ENCODE measurements around the gene ATL1.
"Not testable (repeated sequence)": the region's sequence is repeated elsewhere in the genome, so short reads cannot be mapped to it uniquely, and the experiment has no call there.

ATL1 gene

DNA sequence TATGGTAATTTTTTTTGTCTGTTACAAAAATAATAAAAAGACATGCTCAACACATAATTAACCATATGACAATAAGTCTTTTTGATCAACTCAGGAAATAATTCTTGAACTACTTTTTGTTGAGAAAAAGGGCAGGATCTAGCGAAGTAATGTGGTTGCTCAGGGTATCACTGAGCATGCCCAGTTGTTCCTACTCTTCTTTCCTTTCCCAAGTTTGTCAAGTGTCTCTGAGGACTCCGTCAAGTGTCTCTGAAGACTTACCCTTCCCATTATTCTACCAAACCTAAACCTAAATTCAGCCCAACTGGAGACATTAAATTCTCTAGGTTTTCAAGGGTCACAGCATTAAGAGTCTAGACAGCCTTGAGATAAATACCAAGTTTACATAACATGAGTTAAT lies 104.6 kb downstream of the ATL1 start:
- not testable (repeated sequence) for DNase-seq

DNA sequence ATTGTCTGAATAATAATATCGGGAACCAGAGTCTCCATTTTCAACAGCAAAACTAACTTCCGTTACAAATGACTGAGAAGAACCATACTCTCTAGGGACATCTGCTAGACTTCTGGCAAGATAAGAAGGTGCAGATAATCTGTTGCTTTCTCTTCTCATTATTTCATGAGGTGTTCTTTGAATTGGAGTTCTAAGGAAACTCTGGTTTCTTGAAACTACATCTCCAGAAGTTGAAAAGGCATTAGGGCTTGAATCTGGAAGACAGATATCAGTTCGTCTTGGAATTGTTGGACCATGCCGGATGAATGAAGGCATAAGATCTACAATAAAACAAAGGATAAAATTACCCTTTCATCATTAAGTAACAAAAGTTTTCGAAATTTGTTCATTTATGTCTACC lies 105.4 kb downstream of the ATL1 start:
- not testable (repeated sequence) for DNase-seq

DNA sequence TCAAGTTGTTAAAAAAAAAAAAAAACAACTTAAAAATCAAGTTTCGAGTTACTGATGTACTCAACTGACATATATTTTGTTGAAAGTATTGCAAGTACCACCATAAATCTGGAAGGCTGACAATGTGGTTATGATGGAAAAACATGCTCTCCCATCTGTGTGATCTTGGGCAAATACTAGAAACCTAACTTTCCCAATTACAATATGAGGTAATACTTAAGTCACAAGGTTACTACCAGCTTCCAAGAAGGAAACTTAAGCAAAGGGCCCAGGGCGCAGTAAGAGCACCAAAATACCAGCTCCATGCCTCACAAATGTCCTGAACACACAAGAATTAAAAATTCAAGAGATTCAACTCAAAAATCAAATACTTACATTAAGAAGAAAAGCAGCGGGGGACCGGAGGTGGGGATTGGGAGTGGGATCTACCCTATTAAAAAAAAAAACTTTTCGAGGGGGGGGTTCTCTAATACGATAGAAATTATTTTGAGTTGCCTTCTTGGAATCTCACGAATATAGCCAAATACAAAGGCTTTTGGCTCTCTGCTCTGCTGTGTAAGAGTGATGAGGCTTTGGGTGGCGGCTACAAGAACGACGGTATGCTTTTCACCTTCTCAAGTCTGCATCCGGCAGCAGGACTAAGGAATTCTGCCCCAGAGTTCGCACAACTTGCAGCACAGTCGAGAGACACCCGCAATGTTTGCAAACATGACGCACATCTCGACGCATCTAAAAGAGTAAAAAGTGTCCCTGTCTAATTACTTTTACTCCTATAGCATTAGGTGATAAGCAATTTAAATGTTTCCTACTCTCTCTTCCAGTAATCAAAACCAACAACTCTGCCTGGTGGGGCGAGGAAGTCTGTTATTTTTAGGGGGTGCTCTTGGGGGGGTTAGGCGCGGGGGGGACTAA lies 107.1 kb downstream of the ATL1 start:
- DNase-seq, result no peak

DNA sequence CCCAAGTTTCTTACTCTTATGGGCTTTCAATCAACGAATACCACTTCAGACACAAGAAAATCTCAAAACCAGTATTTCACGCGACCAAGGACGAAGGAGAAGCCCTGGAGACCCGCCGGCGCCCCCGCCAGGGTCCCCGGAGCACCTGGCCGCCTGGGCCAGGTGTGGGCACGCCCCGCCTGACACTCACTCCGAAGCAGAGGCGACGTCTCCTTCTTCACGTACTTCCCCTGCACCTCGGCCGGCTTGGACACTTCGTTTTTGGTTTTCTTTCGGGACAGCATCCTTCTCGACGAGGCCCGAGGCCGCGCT lies 107.7 kb downstream of the ATL1 start:
- DNase-seq, result no peak

DNA sequence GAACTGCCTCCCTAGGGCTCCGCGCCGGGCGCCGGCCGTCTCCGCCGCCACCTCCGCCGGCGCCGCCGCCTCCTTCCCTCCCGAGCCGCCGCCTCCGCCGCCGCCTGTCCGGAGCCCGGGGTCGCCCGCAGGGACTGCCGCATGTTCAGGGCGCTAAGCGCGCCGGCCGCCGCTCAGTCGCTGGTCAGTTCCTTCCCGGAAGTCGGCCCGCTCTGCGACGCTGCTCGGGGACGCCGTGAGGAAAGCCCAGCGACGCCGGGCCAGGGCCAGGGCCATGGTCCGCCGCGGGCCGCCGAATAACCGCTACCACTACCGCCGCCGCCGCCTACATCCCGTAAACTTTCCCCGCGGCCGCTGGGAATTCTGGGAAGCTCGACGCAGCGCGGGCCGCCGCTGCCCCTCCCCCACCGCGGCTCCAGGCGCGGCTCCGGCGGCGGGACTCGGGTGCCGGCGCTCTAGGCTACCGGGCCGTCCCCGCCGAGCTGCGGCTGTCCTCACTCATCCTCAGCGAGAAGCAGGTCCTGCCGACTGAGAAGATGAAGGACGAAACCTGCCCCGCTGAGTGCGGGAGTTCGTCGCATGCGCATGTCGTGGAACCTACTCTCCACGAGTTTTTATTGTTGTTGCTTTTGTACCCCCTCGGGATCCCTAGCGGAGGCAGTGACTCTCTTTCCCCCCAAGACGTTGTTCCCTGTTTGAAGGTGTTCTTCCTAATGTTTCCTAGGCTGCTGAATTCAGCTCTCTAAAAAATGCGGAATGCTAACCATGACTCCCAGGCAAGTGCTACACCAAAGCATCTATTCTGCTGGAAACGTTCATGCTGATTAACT lies 108.3 kb downstream of the ATL1 start, which contains the start of gene SAV1:
Gene SAV1 (minus strand): TSS at position 311 of the 830 bp plus-strand sequence. CDS start 339 bp downstream, outside the sequence.
- DNase-seq, result no peak

DNA sequence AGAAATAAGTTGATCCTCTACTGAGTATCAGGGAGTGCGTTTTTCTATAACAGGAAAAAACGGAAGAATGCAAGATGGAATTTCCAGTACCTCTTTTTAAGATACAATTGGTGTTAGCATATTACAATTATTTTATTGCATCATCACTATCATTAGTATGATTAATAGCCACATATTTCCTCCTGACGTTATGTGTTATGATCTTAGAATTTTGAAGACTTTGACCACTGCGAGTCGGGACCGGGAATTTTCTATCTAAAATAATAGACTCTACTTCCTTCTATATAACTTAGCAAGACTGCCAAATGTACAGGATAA lies 108.8 kb downstream of the ATL1 start:
- no peak for DNase-seq

DNA sequence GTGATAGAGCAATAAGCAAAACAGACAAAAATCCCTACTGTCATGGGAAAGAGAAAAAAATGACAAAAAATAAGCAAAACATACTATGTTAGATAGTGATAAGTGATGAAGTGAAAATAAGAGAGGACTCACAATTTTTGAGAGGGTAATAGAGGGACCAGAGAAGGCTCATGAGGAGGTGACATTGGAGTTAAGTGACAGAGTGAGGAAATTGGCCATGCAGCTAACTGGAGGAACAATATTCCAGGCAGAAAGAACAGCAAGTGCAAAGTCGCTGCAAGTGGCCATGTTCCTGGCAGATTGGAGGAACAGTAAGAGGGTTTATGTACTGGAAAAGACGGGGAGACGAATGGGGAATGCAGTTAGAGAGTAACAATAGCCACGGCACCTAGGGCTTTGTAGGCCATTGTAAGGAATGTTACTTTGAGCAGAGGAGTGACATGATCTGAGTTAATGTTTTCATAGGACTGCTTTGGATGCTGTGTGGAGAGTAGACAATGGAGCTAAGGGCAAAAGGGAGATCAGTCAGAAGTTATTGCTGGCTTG lies 109.6 kb downstream of the ATL1 start:
- DNase-seq, result no peak

DNA sequence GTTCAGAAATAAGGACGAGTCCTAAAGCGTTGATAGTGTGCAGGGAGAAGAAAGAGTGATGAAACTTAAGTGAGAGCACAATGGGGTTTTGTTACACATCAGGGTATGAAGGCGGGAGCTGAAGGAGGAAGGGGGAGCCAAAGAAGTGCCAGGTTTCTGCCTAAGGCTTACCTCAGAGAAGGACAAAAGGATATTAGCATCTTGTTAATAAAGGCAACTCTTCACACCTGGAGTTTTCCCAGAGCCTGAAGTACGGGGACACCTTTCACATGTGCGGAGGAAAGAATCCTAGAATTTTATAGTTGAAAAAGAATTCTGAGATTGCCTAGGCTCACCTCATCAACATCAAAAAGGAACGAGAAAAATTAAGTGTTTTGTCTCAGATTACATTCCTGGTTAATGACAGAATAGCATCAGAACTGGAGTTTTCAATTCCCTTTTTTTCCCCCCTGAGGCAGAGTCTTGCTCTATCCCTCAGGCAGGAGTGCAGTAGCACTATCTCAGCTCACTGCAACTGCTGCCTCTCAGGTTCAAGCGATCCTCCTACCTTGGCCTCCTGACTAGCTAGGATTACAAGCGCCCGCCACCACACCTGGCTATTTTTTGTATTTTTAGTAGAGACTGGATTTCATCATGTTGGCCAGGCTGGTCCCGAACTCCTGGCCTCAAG lies 110.4 kb downstream of the ATL1 start:
- no peak for DNase-seq

DNA sequence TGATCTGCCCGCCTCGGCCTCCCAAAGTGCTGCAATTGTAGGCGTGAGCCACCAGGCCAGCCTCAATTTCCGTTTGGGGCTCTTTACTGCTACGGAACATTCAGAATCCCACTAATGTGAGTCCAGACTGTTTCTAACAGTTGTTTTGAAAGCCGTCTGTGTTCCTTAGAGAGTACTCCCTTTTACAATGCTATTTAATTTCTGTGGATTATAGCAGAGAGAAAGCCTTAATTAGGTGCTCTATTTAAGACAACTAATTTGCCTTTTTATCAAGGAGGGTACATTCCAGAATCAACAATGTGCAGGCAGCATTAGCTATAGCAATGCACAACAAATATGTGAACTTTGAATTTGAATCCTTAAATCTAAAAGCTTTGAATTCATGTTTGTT lies 110.9 kb downstream of the ATL1 start:
- no peak for DNase-seq

DNA sequence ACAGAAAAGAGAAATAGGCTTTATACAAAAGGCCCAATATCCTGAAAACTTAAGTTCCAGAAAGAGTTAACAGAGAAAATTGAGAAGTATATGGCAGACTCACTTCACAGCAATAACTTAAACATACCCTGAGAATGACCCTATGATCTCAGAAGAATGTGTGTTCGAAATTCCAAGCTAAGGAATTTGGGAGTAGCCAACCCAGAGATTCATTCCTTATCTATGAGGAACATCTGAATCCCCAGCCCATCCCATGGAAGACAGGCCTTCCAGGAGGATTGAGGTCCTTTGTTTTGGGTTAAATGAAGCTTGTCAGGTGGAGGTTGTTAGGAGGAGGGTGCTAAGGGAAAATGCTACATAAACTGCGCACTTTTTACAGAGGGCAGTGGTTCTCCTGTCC lies 115.7 kb downstream of the ATL1 start:
- no peak for DNase-seq

DNA sequence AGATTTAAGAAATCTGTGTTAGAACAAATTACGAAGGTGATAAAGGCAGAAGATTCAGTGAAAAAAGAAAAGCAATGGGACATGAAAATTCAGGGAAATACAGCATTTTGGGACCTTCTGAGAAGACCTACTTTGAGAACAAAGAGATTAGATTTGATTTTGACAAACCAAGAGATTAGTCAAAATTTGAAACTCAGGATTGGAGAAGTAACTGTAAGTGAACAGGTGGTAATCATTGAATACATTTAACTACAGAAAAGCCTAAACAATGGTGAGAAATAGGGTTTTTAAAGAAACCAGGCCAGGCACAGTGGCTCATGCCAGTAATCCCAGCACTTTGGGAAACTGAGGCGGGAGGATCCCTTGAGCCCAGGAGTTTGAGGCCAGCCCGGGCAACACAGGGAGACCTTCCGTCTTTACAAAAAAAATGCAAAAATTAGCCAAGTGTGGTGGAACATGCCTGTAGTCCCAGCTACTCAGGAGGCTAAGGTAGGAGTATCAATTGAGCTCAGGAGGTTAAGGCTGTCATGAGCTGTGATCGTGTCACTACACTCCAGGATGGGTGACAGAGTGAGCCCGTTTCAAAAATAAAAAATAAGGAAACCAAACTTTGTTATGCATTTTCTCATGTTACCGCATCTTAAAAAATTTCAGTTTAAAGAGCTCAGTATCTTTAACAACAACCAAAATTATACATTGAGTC lies 117.0 kb downstream of the ATL1 start:
- no peak for DNase-seq

DNA sequence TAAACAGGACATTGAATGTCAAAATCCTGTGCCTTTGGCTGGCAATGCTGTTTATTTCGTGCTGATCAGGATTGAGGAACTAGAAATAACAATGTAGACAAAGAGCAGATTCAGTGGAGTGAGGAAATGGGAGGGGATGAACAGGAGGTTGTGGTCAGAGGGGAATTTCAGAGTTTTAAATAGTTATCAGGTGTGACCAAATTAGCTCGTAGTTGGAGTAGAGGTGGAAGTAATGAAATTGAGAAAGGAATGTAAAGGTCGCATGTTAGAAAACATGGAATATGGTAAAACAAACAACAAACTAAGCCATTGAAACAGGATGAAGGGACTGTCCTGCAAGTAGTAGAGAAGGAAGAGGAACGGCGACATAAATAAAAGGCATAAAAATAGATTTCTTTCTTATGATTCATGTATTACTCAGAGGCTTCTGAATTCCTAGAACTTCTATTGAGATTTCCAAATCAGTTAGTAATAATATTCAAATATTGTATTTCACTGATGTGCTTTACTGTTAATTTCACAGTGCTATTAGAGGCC lies 117.7 kb downstream of the ATL1 start:
- no peak for DNase-seq

DNA sequence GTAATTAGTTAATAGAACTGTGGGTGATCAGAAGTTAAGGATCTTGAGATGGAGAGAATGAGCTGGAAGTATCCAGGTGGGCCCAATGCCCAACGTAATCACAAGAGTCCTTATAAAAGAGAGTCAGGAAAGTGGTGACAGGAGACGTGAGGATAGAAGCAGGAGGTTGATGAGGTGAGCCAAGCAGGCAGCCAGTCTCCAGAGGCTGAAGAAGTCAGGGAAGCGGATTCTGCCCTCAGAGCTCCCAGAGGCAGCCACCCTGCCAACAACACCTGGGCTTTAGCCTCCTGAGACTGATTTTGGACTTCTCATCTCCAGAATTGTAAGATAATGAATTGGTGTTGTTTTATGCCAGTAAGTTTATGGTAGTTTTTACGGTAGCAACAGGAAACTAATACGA lies 118.2 kb downstream of the ATL1 start:
- DNase-seq, result no peak

DNA sequence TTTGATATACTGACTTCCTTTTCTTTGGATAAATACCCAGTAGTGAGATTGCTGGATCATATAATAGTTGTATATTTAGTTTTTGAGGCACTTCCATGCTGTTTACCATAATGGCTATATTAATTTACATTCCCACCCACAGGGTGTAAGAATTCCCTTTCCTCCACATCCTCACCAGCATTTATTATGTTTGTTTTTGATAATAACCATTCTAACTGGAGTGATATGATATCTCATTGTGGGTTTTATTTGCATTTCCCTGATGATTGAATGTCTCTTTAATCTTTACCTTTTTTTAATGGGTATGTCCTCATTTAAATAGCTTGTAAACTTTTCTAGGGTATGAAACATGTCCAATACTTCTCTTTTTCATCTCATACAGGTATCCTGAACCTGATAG lies 119.7 kb downstream of the ATL1 start:
- no peak for DNase-seq

Data from 8988T (cell line).